AG04449 (cell line): ENCODE data around the gene VGLL4.

ENCODE experiments used
- CTCF ChIA-PET: fragments of 350-600 bp; formaldehyde crosslinking; extraction: SDS; loops from one replicate; lab custom pipeline; 2021; ENCODE audit warnings: antibody characterized with exemption; lab: Yijun Ruan, JAX
- POLR2A ChIA-PET: fragments of 400-600, 350-600 bp; formaldehyde crosslinking; extraction: SDS; loops from one replicate; lab custom pipeline; 2020; ENCODE audit warnings: antibody characterized with exemption, inconsistent platforms; lab: Yijun Ruan, JAX
- DNase-seq: peaks from one replicate; pipeline ENCODE4 v3.0.0-alpha.2; 2010; ENCODE audit warnings: low read depth, low spot score
- H3K4me3 ChIP-seq: 2 replicates; pipeline ENCODE4 v1.5.1; 2011; ENCODE audit warnings: low read depth, mild to moderate bottlenecking, control low read depth, low read length
- CTCF ChIP-seq: IDR thresholded peaks from one replicate; pipeline ENCODE4 v1.5.1; 2011; ENCODE audit warnings: mild to moderate bottlenecking, moderate library complexity, low read length, control low read depth, inconsistent platforms; ENCODE audit not compliant: insufficient read depth; ENCODE audit errors: missing control alignments

The VGLL4 gene

GRCh38 chr3:11622586-11623550 lies 20.8 kb downstream of the VGLL4 start:
- ChIA-PET POLR2A (interaction anchor here (0.6 to 1.0 kb wide), 2 partner anchors 18 to 22 kb away, joined by 3 to 7 read pairs; no protein-coding TSS in a partner anchor), CTCF (interaction anchor here (1.1 to 1.3 kb wide), 2 partner anchors 11 to 15 kb away, joined by 3 to 4 read pairs; no protein-coding TSS in a partner anchor)
- no peak for TF ChIP-seq CTCF
- no peak for DNase-seq
- no peak overlapping the region for H3K4me3 ChIP-seq

GRCh38 chr3:11621077-11621476 lies 22.6 kb downstream of the VGLL4 start:
- ChIA-PET CTCF (interaction anchor here (1.1 to 1.2 kb wide), 2 partner anchors 9 to 10 kb away, joined by 3 to 7 read pairs; no protein-coding TSS in a partner anchor), POLR2A (no interaction called here)
- DNase-seq = no peak
- H3K4me3 ChIP-seq = no peak overlapping the region
- TF ChIP-seq CTCF = no peak

- POLR2A ChIA-PET = interaction anchor here (0.7 to 1.3 kb wide), 2 partner anchors 18 to 253 kb away, joined by 3 read pairs; no protein-coding TSS in a partner anchor
These were observed 23.6 kb downstream of the VGLL4 start for GRCh38 chr3:11619946-11620652.

GRCh38 chr3:11619461-11619860 lies 24.3 kb downstream of the VGLL4 start:
- H3K4me3 ChIP-seq = no peak overlapping the region
- ChIA-PET CTCF (interaction anchor here (0.6 to 1.8 kb wide), 2 partner anchors 12 to 240 kb away, joined by 3 to 5 read pairs; no protein-coding TSS in a partner anchor), POLR2A (interaction anchor here (1.3 to 1.5 kb wide), 2 partner anchors 10 to 18 kb away, joined by 3 to 6 read pairs; no protein-coding TSS in a partner anchor)
- no peak for TF ChIP-seq CTCF
- DNase-seq = no peak

More at GRCh38 chr3:11619946-11620652, 23.6 kb downstream of the VGLL4 start:
- no peak for TF ChIP-seq CTCF
- CTCF ChIA-PET = interaction anchor here (1.2 to 1.8 kb wide), 2 partner anchors 8 to 241 kb away, joined by 5 to 7 read pairs; no protein-coding TSS in a partner anchor
- H3K4me3 ChIP-seq = no peak overlapping the region
- DNase-seq = no peak

GRCh38 chr3:11618904-11619303 lies 24.8 kb downstream of the VGLL4 start:
- no peak for TF ChIP-seq CTCF
- DNase-seq = no peak

More at GRCh38 chr3:11618904-11619303, 24.8 kb downstream of the VGLL4 start:
- ChIA-PET CTCF (interaction anchor here (0.6 to 1.8 kb wide), 3 partner anchors 12 to 240 kb away, joined by 3 to 5 read pairs (median 3); no protein-coding TSS in a partner anchor), POLR2A (interaction anchor here (1.0 to 1.5 kb wide), 3 partner anchors 10 to 19 kb away, joined by 3 to 6 read pairs (median 4); no protein-coding TSS in a partner anchor)
- H3K4me3 ChIP-seq = no peak overlapping the region
